Stomach smooth muscle (tissue), 2 donors: ENCODE measurements around the gene AP3S2.

ENCODE experiments used
- H3K27ac ChIP-seq: one replicate; pipeline ENCODE4 v1.7.0; 2013; ENCODE audit warnings: mild to moderate bottlenecking, low read length, inconsistent platforms
- H3K27me3 ChIP-seq, 2 donors: one replicate each; pipeline ENCODE4 v1.7.0; 2013; ENCODE audit warnings: low read length in 2 of 2; ENCODE audit not compliant: insufficient read depth in 2 of 2, control insufficient read depth in 1 of 2
- H3K36me3 ChIP-seq, 2 donors: one replicate each; pipeline ENCODE4 v1.7.0; 2013; ENCODE audit warnings: low read length in 2 of 2; ENCODE audit not compliant: control insufficient read depth in 2 of 2, insufficient read depth in 2 of 2
- H3K4me1 ChIP-seq: one replicate; pipeline ENCODE4 v1.7.0; 2013; ENCODE audit warnings: low read length; ENCODE audit not compliant: control insufficient read depth, insufficient read depth
- H3K4me3 ChIP-seq, 2 donors: one replicate each; pipeline ENCODE4 v1.7.0; 2013; ENCODE audit warnings: low read length in 2 of 2
- H3K9ac ChIP-seq, 2 donors: one replicate each; pipeline ENCODE4 v1.7.0; 2013; ENCODE audit warnings: low read length in 2 of 2, mild to moderate bottlenecking in 1 of 2
- H3K9me3 ChIP-seq, 2 donors: one replicate each; pipeline ENCODE4 v1.7.0; 2013; ENCODE audit warnings: low read length in 2 of 2; ENCODE audit not compliant: control insufficient read depth in 2 of 2
- donor health status: healthy.
- donor health status: Pancreatic carcinoma.

AP3S2 gene

DNA sequence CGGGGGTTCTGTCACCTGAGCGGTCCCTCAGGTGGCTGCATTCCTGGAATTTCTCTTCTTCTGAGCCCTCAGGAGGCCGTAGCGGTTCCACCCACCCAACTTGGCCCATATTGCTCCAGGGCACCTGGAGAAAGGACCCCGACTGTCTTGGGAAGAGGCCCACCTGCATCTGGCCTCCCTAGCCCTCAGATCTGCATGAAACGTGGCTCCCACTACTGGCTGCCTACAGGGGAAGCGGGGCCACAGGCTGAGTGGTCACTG is 69.3 kb downstream of the AP3S2 start:
- H3K4me1 ChIP-seq: peaks cover 11% of the 10 kb centered on the region
- H3K27ac ChIP-seq: no peak overlapping the region
- H3K4me3 ChIP-seq: no peak overlapping the region

GRCh38 chr15:89823836-89824606 is 69.8 kb downstream of the AP3S2 start:
- H3K27ac ChIP-seq: no peak overlapping the region
- H3K9me3 ChIP-seq: no peaks in the 10 kb centered on the region
- H3K4me3 ChIP-seq: no peak overlapping the region
- no peak overlapping the region for H3K9ac ChIP-seq
- no peaks in the 10 kb centered on the region for H3K36me3 ChIP-seq
- H3K27me3 ChIP-seq: peaks cover 0 to 5% of the 10 kb centered on the region in 2 donors
- peaks cover 11% of the 10 kb centered on the region for H3K4me1 ChIP-seq

More for the DNA sequence above, 69.3 kb downstream of the AP3S2 start:
- Histone ChIP-seq H3K27me3 (peaks cover 0 to 5% of the 10 kb centered on the region in 2 donors), H3K9ac (no peak overlapping the region), H3K36me3 (no peaks in the 10 kb centered on the region), H3K9me3 (no peaks in the 10 kb centered on the region)

DNA sequence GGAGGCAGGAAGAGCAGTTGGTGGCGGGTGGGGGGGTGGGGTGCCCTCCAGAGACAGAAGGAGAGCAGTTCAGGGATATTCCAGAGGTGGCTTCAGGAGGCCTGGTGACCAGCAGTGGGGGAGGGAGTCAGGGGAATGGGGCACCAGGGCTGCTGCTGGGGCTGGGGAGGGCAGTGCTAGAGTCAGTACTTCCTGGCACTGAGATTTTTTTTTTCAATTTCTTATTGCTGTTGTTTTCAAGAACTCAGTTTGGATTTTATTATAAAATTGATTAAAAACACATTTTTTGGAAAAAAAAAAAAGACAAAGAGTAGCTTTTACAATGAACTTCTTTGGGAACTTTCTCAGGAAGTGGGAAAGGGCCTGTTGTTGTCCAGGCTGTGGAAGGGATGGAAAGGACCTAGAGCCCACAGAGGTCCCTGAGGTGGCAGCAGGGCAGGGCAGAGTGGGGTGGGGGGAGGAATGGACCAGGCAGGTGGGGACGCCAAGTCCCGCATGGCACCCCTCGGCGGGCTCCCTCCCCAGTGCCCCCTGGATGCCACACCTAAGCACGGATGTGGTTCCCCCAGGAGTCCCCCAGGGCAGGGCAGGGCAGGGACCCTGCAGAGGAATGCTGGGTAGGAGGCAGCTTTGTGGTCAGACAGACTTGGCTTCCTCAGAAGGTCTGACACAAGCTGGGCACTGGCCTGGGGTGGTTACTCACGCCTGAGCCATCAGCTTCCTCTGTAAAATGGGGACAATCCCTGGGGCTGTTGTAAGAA is 70.7 kb downstream of the AP3S2 start:
- Histone ChIP-seq H3K27ac (no peak overlapping the region), H3K4me1 (peaks cover 4% of the 10 kb centered on the region), H3K4me3 (no peak overlapping the region), H3K9me3 (no peaks in the 10 kb centered on the region), H3K36me3 (no peaks in the 10 kb centered on the region), H3K9ac (no peak overlapping the region), H3K27me3 (peaks cover 0 to 5% of the 10 kb centered on the region in 2 donors)

DNA sequence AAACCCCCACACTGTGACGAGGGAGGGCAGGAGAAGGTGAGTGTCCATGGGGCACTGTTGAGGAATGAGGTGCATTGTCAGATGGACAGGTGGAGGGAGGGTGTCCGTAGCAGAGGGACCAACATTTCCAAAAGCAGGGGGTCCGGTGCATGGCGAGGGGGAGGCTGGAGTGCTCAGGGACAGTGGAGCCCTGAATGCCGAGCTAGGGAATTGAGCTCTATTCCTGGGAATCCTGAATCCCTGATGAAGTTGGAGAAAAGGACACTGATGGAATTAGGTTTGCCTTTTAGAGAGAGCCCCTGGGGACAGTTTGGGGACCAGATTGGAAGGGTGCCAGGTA is 71.2 kb downstream of the AP3S2 start:
- Histone ChIP-seq H3K4me1 (no peaks in the 10 kb centered on the region), H3K9ac (no peak overlapping the region), H3K36me3 (no peaks in the 10 kb centered on the region), H3K27me3 (peaks cover 0 to 5% of the 10 kb centered on the region in 2 donors), H3K4me3 (no peak overlapping the region), H3K27ac (no peak overlapping the region), H3K9me3 (no peaks in the 10 kb centered on the region)

DNA sequence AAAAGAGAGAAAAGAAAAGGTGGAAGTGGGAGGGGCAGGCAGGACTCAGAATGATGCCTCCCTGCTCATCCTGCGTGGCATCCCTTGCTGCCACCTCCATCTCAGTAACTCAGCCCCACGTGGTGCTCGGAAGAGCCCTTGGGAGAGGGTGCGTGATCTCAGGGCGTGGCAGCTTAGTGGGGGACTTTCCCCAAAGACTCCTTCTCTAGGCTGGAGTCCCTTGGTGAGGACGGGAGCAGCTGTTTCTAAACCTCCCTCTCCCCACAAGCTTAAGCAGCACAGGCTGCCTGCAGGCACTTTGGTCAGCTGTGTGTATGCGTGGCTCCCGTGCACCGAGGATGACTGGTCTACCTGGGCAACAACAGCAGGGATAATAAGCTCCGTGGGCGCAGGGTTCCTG is 71.8 kb downstream of the AP3S2 start:
- H3K9ac ChIP-seq: no peak overlapping the region
- no peaks in the 10 kb centered on the region for H3K9me3 ChIP-seq
- H3K27me3 ChIP-seq: peaks cover 0 to 5% of the 10 kb centered on the region in 2 donors
- H3K36me3 ChIP-seq: no peaks in the 10 kb centered on the region
- no peak overlapping the region for H3K27ac ChIP-seq
- no peak overlapping the region for H3K4me3 ChIP-seq
- no peaks in the 10 kb centered on the region for H3K4me1 ChIP-seq

- Histone ChIP-seq H3K4me1 (no peaks in the 10 kb centered on the region), H3K4me3 (no peak overlapping the region), H3K9ac (no peak overlapping the region), H3K27ac (no peak overlapping the region), H3K27me3 (peaks cover under 1 to 11% of the 10 kb centered on the region in 2 donors), H3K36me3 (no peaks in the 10 kb centered on the region), H3K9me3 (no peaks in the 10 kb centered on the region)
Measured at GRCh38 chr15:89820666-89821611, 72.9 kb downstream of the AP3S2 start.

- peaks cover 3% of the 10 kb centered on the region for H3K4me1 ChIP-seq
- peaks cover 25 to 28% of the 10 kb centered on the region in 2 donors for H3K27me3 ChIP-seq
- peaks cover 0 to 5% of the 10 kb centered on the region in 2 donors for H3K9me3 ChIP-seq
- H3K27ac ChIP-seq: no peak overlapping the region
- no peak overlapping the region for H3K9ac ChIP-seq
- H3K4me3 ChIP-seq: no peak overlapping the region
- H3K36me3 ChIP-seq: no peaks in the 10 kb centered on the region
Measured at GRCh38 chr15:89818287-89818686, 75.5 kb downstream of the AP3S2 start.

- Histone ChIP-seq H3K27ac (no peak overlapping the region), H3K36me3 (no peaks in the 10 kb centered on the region), H3K27me3 (peaks cover 25 to 29% of the 10 kb centered on the region in 2 donors), H3K4me3 (no peak overlapping the region), H3K9ac (no peak overlapping the region), H3K4me1 (peaks cover 5% of the 10 kb centered on the region), H3K9me3 (peaks cover 0 to 5% of the 10 kb centered on the region in 2 donors)
Measured at GRCh38 chr15:89817701-89818280, 76.0 kb downstream of the AP3S2 start.

- Histone ChIP-seq H3K4me1 (peaks cover 5% of the 10 kb centered on the region), H3K9ac (no peak overlapping the region), H3K36me3 (no peaks in the 10 kb centered on the region), H3K4me3 (no peak overlapping the region), H3K27ac (no peak overlapping the region), H3K9me3 (peaks cover 0 to 5% of the 10 kb centered on the region in 2 donors), H3K27me3 (peaks cover 24 to 25% of the 10 kb centered on the region in 2 donors)
Measured at GRCh38 chr15:89815769-89816168, 78.0 kb downstream of the AP3S2 start.

DNA sequence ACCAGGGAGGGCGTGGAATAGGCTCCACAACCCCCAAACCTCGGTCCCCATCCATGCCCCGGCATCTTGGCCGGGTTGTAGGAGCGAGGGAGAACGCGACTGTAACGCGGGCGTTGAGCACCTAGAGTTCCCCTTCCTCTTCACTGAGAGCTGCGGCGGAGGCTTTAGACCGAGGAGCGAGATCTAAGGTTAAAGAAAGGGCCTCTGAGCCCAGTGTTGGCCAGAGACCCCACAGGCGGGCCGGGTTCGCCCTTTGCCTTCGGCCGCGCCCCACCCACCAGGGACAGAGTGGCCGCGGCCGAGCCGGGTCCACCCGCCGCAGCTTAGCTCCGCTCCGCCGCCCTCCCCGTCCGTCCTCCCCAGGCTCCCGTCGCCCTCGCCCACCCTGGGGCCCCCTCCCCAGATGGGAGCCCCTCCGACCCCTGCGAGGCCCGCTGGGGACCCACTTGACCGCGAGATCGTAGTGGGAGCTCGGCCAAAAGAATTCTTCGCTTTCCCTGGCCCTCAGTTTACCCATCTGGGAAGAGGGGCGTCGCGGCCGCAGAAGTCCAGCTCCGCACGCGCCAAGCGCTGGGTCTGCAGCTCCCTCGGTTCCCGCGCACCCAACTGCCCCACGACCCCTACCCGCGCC is 79.6 kb downstream of the AP3S2 start:
- Histone ChIP-seq H3K4me3 (peak overlapping the region in 1 of 2 donors; percentile 54), H3K4me1 (peaks cover 5% of the 10 kb centered on the region), H3K27ac (no peak overlapping the region), H3K36me3 (no peaks in the 10 kb centered on the region), H3K9me3 (peaks cover 0 to 5% of the 10 kb centered on the region in 2 donors), H3K27me3 (peaks cover 24 to 25% of the 10 kb centered on the region in 2 donors), H3K9ac (no peak overlapping the region)
